ENCODE results near the gene LYG1.

The LYG1 gene

DNA sequence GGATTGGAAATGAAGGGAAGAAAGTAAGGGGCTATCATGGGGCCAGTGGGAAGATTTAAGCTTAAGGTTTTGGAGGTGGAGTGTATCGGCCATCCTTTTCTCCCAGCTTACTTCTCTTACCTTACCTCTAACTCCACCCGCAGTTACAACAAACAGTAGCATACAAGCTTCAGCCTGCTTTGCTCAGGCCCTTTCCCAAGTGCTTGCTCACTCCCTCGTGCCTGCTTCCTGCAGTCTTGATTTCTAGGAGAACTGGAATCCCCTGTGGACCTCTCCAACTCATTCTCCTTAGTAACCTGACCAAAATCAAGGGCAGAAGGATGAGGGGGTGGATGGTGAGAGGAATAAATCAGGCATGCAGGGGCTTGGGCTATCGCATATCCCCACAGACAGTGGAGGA, 39.8 kb downstream of the LYG1 start:
- DNase-seq, result no peak

GRCh38 chr2:99260184-99260583, 40.8 kb downstream of the LYG1 start:
- no peak for DNase-seq

GRCh38 chr2:99259465-99259864, 41.5 kb downstream of the LYG1 start:
- DNase-seq, result no peak

- no peak for DNase-seq
These were observed 44.3 kb downstream of the LYG1 start for GRCh38 chr2:99256677-99257076.

- DNase-seq, result no peak
These were observed 45.3 kb downstream of the LYG1 start, which contains the start of gene LYG2 for GRCh38 chr2:99255491-99256318. Gene LYG2, minus strand, starts transcription at chr2:99255666. Its CDS starts 1,406 bp downstream, at chr2:99254260.

GRCh38 chr2:99249951-99250350, 51.0 kb downstream of the LYG1 start:
- DNase-seq, result no peak

- DNase-seq, result no peak
These were observed 58.8 kb downstream of the LYG1 start for GRCh38 chr2:99242151-99242550.

GRCh38 chr2:99240431-99240830, 60.6 kb downstream of the LYG1 start:
- DNase-seq, result no peak

DNA sequence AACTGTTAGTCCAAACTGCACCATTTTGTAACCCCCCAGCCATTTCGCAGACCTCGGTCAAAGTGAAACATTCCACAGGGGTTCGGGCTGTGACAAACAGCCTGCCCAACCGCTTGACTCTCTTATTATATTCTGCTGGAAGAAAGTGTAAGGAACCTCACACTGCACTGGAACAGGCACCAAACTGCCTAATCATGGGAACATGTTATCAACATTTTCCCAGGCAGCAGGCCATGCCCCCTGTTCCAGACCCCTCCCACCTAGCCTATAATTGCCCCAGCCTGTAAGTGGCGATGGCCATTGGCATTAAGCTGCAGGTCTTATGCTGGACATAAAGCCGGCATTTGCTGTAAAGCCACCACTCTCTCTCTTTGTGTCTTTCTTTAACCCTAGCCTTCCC, 62.4 kb downstream of the LYG1 start:
- DNase-seq, result no peak

Measured in NCI-H526 treated with DMSO at 0.1 percent for 48 hours (cell line).